ENCODE measurements around the gene NR2F2. TPM values are rescaled to one million over a fixed set of nuclear protein-coding genes. Genes with fewer than 3 reads are reported as not detected.

The NR2F2 gene
- total and polyA plus RNA-seq, 2 of the 13 experiments (the other 11 are each of a cell fraction or from before 2014, with no cell fraction given): 3.5 to 4.7 TPM

GRCh38 chr15:96346409-96346970, 16.0 kb downstream of the NR2F2 start (continued):
- no peak for TF ChIP-seq ZNF609 (CRISPR knock-in tag; IDR thresholded peaks at IDR 0.05; ENCODE audit: borderline replicate concordance)
- TF ChIP-seq PBX2 (CRISPR knock-in tag; IDR thresholded peaks at IDR 0.05): no peak
- TF ChIP-seq ZNF510 (CRISPR knock-in tag; IDR thresholded peaks at IDR 0.05; ENCODE audit: low read depth): no peak

GRCh38 chr15:96347181-96348111, 16.9 kb downstream of the NR2F2 start:
- ChIA-PET CTCF (ENCODE audit: low intra/inter-chr PET ratio, low total read pairs) (no interaction called here), POLR2A (no interaction called here)
- H3K4me3 ChIP-seq (replicated peaks in 1 of 3; ENCODE audit: insufficient read depth in 1 of 3, low read depth in 2 of 3, low read length in 3 of 3): no peak overlapping the region
- in situ Hi-C loops (cut with HindIII; ENCODE audit: extremely low pct_ligation_motif_present, low pct_unique_long_range_greater_than_20kb): loop anchor here (10.0 to 25.0 kb wide), 4 partner anchors 585 to 1673 kb away; no protein-coding TSS in a partner anchor
- ATAC-seq (no peak), FAIRE-seq (no peak), DNase-seq (ENCODE audit: low spot score) (no peak)
- H4K20me1 ChIP-seq (ENCODE audit: insufficient read depth, low read length): no peaks in the 10 kb centered on the region
- H3K79me2 ChIP-seq (ENCODE audit: insufficient read depth, low read length): peaks cover 6% of the 10 kb centered on the region
- H3K4me1 ChIP-seq (ENCODE audit: insufficient read depth, low read length): peaks cover 14% of the 10 kb centered on the region; the same call in 1 of the 2 replicates
- BruUV-seq (replicated peaks): no TSS peak
- peaks cover 1 to 5% of the 10 kb centered on the region in 2 experiments; a peak in 3 of 5 replicates for H3K36me3 ChIP-seq (replicated peaks in 1 of 2; ENCODE audit: control insufficient read depth in 1 of 2, insufficient read depth in 2 of 2, low read length in 2 of 2)
- intact Hi-C loops (cut with micrococcal nuclease; ENCODE audit: unreplicated experiment): loop anchor here (5.0 kb wide), 1 partner anchor 585 kb away; no protein-coding TSS in a partner anchor
- H3K9me3 ChIP-seq (ENCODE audit: low read length): no peaks in the 10 kb centered on the region
- no peak overlapping the region for H2AFZ ChIP-seq (ENCODE audit: low read length)
- no peak overlapping the region for H3K27ac ChIP-seq (ENCODE audit: extremely low read length, insufficient read depth, low read length)
- WGBS (ENCODE audit: low lambda C conversion rate): 95% methylated on average over 38 of the region's 39 CpGs
- no peak overlapping the region for H3K4me2 ChIP-seq (ENCODE audit: low read depth, low read length)
- no peaks in the 10 kb centered on the region for H3K27me3 ChIP-seq (ENCODE audit: control insufficient read depth in 1 of 2, insufficient read depth in 2 of 2, low read length in 2 of 2)
- H3K9ac ChIP-seq (ENCODE audit: insufficient read depth, low read depth, low read length): no peak overlapping the region
- no peak for TF ChIP-seq THAP8 (CRISPR knock-in tag; IDR thresholded peaks at IDR 0.05; ENCODE audit: borderline replicate concordance)
- TF ChIP-seq ZNF83 (CRISPR knock-in tag; IDR thresholded peaks at IDR 0.05; ENCODE audit: borderline replicate concordance): no peak
- TF ChIP-seq ZNF543 (CRISPR knock-in tag; IDR thresholded peaks at IDR 0.05): no peak
- no peak for TF ChIP-seq ZNF841 (CRISPR knock-in tag; IDR thresholded peaks at IDR 0.05; ENCODE audit: borderline replicate concordance)
- no peak for TF ChIP-seq ZNF124 (CRISPR knock-in tag; IDR thresholded peaks at IDR 0.05)
- TF ChIP-seq ARID2 (CRISPR knock-in tag; IDR thresholded peaks at IDR 0.05; ENCODE audit: borderline replicate concordance): no peak
- TF ChIP-seq ZNF879 (CRISPR knock-in tag; IDR thresholded peaks at IDR 0.05): no peak
- no peak for TF ChIP-seq ARNT (IDR thresholded peaks at IDR 0.05)
- no peak for TF ChIP-seq HOXD1 (CRISPR knock-in tag; IDR thresholded peaks at IDR 0.05)
- TF ChIP-seq ATF5 (CRISPR knock-in tag; IDR thresholded peaks at IDR 0.05; ENCODE audit: low read depth): no peak
- no peak for TF ChIP-seq ZSCAN12 (CRISPR knock-in tag; IDR thresholded peaks at IDR 0.05)
